T-helper 2 cell treated with Interferon-gamma antibody and Interleukin-4, amounts not matched to agents 5 μg/mL and 100 μg/mL, for 36 hours (primary cell): ENCODE data around the gene CRCP.
"Not testable (repeated sequence)": the region's sequence is repeated elsewhere in the genome, so short reads cannot be mapped to it uniquely, and the experiment has no call there.

Experiments
- DNase-seq: peaks from one replicate; pipeline ENCODE4 v3.0.0; 2021; ENCODE audit warnings: low spot score
- H3K27ac Mint-ChIP-seq: one replicate; pipeline ENCODE4 v1.8.0; 2021; ENCODE audit warnings: mild to moderate bottlenecking, mixed read lengths
- H3K27me3 Mint-ChIP-seq: one replicate; pipeline ENCODE4 v1.8.0; 2021; ENCODE audit warnings: low read depth, mixed read lengths
- H3K36me3 Mint-ChIP-seq: one replicate; pipeline ENCODE4 v1.8.0; 2021; ENCODE audit warnings: low read depth, mixed read lengths
- H3K4me1 Mint-ChIP-seq: one replicate; pipeline ENCODE4 v1.8.0; 2021; ENCODE audit warnings: low read depth, mixed read lengths
- H3K4me3 Mint-ChIP-seq: one replicate; pipeline ENCODE4 v1.8.0; 2022; ENCODE audit warnings: mild to moderate bottlenecking, moderate library complexity, mixed read lengths
- H3K9me3 Mint-ChIP-seq: one replicate; pipeline ENCODE4 v1.8.0; 2021; ENCODE audit warnings: mixed read lengths

CRCP gene

GRCh38 chr7:66114743-66115649, at the start of gene CRCP:
TSS of gene CRCP (plus strand) at chr7:66114847. CDS start at chr7:66114963, 116 bp downstream.
- peak; percentile 77 for DNase-seq
- Mint-ChIP-seq H3K4me3 (peak within 1 kb of the TSS; percentile 99), H3K36me3 (peaks cover 22% of the 10 kb centered on the region), H3K27ac (peak within 1 kb of the TSS; percentile 93), H3K4me1 (peaks cover 31% of the 10 kb centered on the region), H3K27me3 (no peaks in the 10 kb centered on the region), H3K9me3 (no peaks in the 10 kb centered on the region)

GRCh38 chr7:66069732-66070131, 44.9 kb upstream of the CRCP start:
- no peak for DNase-seq
- Mint-ChIP-seq H3K36me3 (no peaks in the 10 kb centered on the region), H3K9me3 (no peaks in the 10 kb centered on the region), H3K27me3 (peaks cover 2% of the 10 kb centered on the region), H3K4me1 (no peaks in the 10 kb centered on the region), H3K27ac (no peak overlapping the region), H3K4me3 (no peak overlapping the region)

DNA sequence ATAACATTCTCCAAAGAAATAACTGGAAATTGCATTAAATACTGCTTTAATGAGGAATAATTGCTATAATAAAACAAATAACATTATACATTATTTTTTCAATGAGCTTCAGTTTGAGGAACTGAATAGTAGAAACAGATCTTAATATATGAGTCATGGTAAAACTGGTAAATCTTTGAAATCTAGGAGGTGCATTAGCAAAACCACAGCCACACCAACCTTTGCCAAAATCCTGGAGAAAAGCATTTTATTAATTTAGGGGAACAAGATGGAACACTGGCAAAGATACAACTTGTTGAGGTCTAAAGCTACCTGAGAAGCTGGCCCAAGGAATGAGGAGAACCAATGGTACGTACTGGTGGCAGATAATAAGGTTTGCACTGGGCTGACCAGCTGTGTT, 44.4 kb upstream of the CRCP start:
- H3K9me3 Mint-ChIP-seq: no peaks in the 10 kb centered on the region
- DNase-seq: no peak
- no peak overlapping the region for H3K27ac Mint-ChIP-seq
- H3K4me1 Mint-ChIP-seq: peaks cover under 1% of the 10 kb centered on the region
- no peak overlapping the region for H3K4me3 Mint-ChIP-seq
- H3K36me3 Mint-ChIP-seq: no peaks in the 10 kb centered on the region
- peaks cover 2% of the 10 kb centered on the region for H3K27me3 Mint-ChIP-seq

- not testable (repeated sequence) for H3K27me3 Mint-ChIP-seq, H3K9me3 Mint-ChIP-seq, DNase-seq, H3K27ac Mint-ChIP-seq, H3K4me3 Mint-ChIP-seq, H3K36me3 Mint-ChIP-seq
- H3K4me1 Mint-ChIP-seq: peaks cover 13% of the 10 kb centered on the region
Measured at GRCh38 chr7:66072208-66072607, 42.4 kb upstream of the CRCP start.

DNA sequence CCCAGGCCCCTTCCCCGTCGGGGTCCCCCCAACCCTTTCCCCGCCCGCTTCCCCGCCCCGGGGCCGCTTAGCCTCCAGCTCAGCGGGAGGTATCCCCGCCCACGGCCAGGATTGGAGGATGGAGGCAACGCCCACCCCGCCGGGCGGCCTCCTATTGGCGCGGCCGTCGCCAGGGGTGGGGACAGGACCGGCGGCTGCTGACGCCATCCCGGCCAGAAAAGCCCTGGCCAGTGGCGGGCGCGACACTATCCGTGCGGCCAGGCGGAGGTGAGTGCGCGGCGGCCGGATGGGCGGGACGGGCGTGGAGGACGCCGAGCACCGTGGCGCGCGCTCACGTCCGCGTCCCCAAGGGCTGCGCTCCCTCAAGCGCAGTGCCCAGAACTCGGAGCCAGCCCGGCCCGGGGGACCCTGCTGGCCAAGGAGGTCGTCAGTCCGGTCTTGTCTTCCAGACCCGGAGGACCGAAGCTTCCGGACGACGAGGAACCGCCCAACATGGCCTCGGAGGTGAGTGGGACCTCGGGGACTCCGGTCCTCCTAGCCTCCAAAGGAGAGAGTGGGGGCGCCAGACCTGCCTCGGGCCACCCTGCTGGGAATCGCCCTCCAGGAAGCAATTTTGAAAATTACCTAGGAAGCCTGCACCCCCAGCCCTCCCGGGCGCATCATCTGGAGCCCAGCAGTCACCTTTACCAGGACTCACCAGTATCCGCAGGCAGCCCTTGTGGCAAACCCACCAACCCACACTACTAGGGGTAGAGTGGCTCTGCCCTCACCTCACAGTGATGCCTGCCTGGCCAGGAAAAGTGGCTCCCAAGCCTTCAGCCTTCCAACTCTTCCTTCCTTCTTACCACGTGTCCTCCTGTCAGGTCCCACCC, 38.8 kb upstream of the CRCP start, which contains the start of gene ASL:
Gene ASL, plus strand, starts transcription at position 230 of the 872 bp plus-strand sequence. Its CDS starts 263 bp downstream, at position 493.
- no peaks in the 10 kb centered on the region for H3K9me3 Mint-ChIP-seq
- peaks cover 3% of the 10 kb centered on the region for H3K36me3 Mint-ChIP-seq
- H3K4me3 Mint-ChIP-seq: peak within 1 kb of the TSS; percentile 83
- DNase-seq: peak; percentile 96
- H3K27me3 Mint-ChIP-seq: no peaks in the 10 kb centered on the region
- H3K4me1 Mint-ChIP-seq: peaks cover 16% of the 10 kb centered on the region
- H3K27ac Mint-ChIP-seq: peak within 1 kb of the TSS; percentile 67

- DNase-seq: no peak
- peaks cover 16% of the 10 kb centered on the region for H3K4me1 Mint-ChIP-seq
- no peaks in the 10 kb centered on the region for H3K9me3 Mint-ChIP-seq
- peak overlapping the region; percentile 83 for H3K4me3 Mint-ChIP-seq
- peaks cover 3% of the 10 kb centered on the region for H3K36me3 Mint-ChIP-seq
- no peaks in the 10 kb centered on the region for H3K27me3 Mint-ChIP-seq
- peak overlapping the region; percentile 67 for H3K27ac Mint-ChIP-seq
Measured at GRCh38 chr7:66076462-66077329, 38.0 kb upstream of the CRCP start.

DNA sequence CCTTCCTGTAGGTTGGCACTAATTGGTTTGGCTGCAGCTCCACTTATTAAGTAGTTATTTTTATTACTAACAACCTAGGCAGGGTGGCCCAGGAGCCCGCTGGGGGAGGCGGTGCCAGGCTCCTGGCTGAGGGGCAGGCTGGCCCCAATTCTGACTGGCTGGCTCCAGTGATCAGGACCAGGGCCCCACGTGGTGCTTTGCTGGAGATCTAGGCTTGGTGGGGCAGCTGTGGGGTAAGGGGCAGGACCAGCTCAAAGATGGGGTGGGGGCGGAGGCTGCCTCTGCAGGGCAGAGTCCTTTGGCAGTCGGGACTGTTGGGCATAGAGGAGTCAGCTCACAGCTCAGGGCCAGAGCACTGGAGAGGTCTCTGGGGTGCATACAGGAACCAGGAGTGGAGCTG, 36.6 kb upstream of the CRCP start:
- H3K4me3 Mint-ChIP-seq: no peak overlapping the region
- peaks cover 5% of the 10 kb centered on the region for H3K36me3 Mint-ChIP-seq
- no peak overlapping the region for H3K27ac Mint-ChIP-seq
- H3K9me3 Mint-ChIP-seq: no peaks in the 10 kb centered on the region
- no peak for DNase-seq
- H3K4me1 Mint-ChIP-seq: peaks cover 16% of the 10 kb centered on the region
- H3K27me3 Mint-ChIP-seq: no peaks in the 10 kb centered on the region

- H3K9me3 Mint-ChIP-seq: no peaks in the 10 kb centered on the region
- no peak overlapping the region for H3K27ac Mint-ChIP-seq
- DNase-seq: no peak
- no peak overlapping the region for H3K4me3 Mint-ChIP-seq
- peaks cover 4% of the 10 kb centered on the region for H3K4me1 Mint-ChIP-seq
- H3K36me3 Mint-ChIP-seq: peaks cover 11% of the 10 kb centered on the region
- H3K27me3 Mint-ChIP-seq: no peaks in the 10 kb centered on the region
Measured at GRCh38 chr7:66082083-66082482, 32.6 kb upstream of the CRCP start.

- H3K4me3 Mint-ChIP-seq: no peak overlapping the region
- H3K27me3 Mint-ChIP-seq: no peaks in the 10 kb centered on the region
- peaks cover 8% of the 10 kb centered on the region for H3K36me3 Mint-ChIP-seq
- no peak for DNase-seq
- no peak overlapping the region for H3K27ac Mint-ChIP-seq
- no peaks in the 10 kb centered on the region for H3K9me3 Mint-ChIP-seq
- no peaks in the 10 kb centered on the region for H3K4me1 Mint-ChIP-seq
Measured at GRCh38 chr7:66082886-66083415, 31.7 kb upstream of the CRCP start.

DNA sequence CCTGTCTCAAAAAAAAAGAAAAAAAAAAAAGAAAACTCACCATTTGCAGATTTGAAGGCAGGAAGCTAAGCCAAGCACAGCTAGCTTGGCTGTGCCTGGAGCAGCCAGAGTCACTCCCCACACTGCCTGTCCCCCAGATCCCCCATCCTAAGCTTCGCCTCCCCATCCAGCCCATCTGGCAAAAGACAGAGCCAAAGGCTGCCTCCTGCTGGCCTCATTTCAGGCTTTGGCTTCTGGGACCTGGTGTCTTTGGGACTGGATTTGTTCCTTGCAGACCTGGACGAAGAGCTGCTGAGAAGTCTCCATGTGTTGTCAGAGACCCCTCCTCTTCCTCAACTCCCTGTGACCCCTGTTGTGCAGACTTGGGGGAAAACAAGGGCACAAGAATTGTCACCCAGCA, 31.0 kb upstream of the CRCP start:
- H3K36me3 Mint-ChIP-seq: peaks cover 8% of the 10 kb centered on the region
- H3K27ac Mint-ChIP-seq: no peak overlapping the region
- H3K9me3 Mint-ChIP-seq: no peaks in the 10 kb centered on the region
- DNase-seq: no peak
- no peaks in the 10 kb centered on the region for H3K4me1 Mint-ChIP-seq
- no peak overlapping the region for H3K4me3 Mint-ChIP-seq
- no peaks in the 10 kb centered on the region for H3K27me3 Mint-ChIP-seq

DNA sequence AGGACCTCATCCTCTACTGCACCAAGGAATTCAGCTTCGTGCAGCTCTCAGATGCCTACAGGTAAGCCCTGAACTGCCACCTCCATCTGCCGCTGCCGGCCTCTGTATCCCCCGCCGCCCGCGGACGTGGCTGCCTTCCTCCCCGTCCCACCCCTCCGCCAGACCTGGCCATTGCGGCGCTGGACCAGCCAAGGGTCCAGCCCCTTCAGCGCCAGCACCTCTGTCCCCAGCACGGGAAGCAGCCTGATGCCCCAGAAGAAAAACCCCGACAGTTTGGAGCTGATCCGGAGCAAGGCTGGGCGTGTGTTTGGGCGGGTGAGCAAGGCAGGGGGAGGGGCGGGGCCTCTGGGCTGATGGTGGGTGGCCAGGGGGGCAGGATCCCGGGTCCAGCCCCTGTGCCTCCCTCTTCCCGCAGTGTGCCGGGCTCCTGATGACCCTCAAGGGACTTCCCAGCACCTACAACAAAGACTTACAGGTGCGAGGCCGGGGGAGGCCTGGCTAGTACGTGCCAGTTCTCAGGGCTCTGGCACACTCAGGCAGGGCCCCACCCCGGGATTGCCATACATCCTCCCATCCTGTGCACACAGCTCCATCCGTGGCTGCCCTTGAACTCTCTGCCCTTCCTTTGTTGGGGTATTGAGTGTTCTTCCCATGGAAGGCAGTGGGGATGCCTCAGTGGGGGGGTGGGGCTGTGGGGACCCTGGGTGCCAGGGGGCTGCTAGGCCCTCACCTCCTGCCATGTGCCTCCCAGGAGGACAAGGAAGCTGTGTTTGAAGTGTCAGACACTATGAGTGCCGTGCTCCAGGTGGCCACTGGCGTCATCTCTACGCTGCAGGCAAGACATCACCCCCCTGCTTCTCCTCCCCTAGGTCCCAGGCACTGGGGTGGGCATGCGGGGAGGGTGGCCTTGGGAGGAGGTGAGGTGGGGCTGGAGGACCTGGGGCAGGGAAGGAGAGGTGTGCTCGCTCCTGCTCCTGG, 25.5 kb upstream of the CRCP start:
- no peak overlapping the region for H3K27ac Mint-ChIP-seq
- H3K4me3 Mint-ChIP-seq: no peak overlapping the region
- H3K4me1 Mint-ChIP-seq: no peaks in the 10 kb centered on the region
- DNase-seq: no peak
- H3K9me3 Mint-ChIP-seq: no peaks in the 10 kb centered on the region
- H3K36me3 Mint-ChIP-seq: peaks cover 3% of the 10 kb centered on the region
- no peaks in the 10 kb centered on the region for H3K27me3 Mint-ChIP-seq

GRCh38 chr7:66092654-66093053, 22.0 kb upstream of the CRCP start:
- DNase-seq: no peak
- Mint-ChIP-seq H3K4me1 (no peaks in the 10 kb centered on the region), H3K4me3 (no peak overlapping the region), H3K36me3 (no peaks in the 10 kb centered on the region), H3K27ac (no peak overlapping the region), H3K9me3 (no peaks in the 10 kb centered on the region), H3K27me3 (no peaks in the 10 kb centered on the region)
